GM10266 (cell line): ENCODE results near the gene PAN3.
A peak's percentile ranks its signal among the peaks of the same experiment; 100 is the strongest.
"Not testable (repeated sequence)": the region's sequence is repeated elsewhere in the genome, so short reads cannot be mapped to it uniquely, and the experiment has no call there.

Source experiments
- DNase-seq: peaks from one replicate; pipeline ENCODE4 v3.0.0; 2012; ENCODE audit errors: extremely low spot score
- TF ChIP-seq, protein P1 (sequence below): IDR thresholded peaks from 2 replicates; pipeline ENCODE4 v1.5.1; 2012; ENCODE audit warnings: mild to moderate bottlenecking, low read depth; ENCODE audit not compliant: control insufficient read depth, insufficient read depth; ENCODE audit errors: missing control alignments

PAN3 gene

DNA sequence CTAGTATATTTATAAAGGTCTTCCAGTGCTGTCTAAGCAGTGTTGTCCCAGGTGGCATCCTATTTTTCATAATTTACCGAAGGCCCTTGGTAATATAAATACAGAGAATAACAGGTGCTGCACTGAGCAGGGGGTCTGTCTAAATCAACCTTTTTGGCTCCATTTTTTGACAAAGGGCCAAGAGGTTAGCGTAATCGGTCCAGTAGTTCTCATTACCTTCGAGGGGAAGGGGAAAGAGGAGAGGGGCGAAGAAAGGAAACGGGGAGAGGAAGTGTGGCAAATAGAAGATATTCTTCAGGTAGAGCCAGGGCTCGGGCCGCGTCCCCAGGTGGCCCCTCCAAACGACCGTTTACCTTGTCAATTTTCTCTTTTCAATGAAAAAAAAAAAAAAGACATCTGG lies 749 bp upstream of the PAN3 start:
- DNase-seq = no peak
- TF ChIP-seq, protein P1, sequence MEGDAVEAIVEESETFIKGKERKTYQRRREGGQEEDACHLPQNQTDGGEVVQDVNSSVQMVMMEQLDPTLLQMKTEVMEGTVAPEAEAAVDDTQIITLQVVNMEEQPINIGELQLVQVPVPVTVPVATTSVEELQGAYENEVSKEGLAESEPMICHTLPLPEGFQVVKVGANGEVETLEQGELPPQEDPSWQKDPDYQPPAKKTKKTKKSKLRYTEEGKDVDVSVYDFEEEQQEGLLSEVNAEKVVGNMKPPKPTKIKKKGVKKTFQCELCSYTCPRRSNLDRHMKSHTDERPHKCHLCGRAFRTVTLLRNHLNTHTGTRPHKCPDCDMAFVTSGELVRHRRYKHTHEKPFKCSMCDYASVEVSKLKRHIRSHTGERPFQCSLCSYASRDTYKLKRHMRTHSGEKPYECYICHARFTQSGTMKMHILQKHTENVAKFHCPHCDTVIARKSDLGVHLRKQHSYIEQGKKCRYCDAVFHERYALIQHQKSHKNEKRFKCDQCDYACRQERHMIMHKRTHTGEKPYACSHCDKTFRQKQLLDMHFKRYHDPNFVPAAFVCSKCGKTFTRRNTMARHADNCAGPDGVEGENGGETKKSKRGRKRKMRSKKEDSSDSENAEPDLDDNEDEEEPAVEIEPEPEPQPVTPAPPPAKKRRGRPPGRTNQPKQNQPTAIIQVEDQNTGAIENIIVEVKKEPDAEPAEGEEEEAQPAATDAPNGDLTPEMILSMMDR = no peak

DNA sequence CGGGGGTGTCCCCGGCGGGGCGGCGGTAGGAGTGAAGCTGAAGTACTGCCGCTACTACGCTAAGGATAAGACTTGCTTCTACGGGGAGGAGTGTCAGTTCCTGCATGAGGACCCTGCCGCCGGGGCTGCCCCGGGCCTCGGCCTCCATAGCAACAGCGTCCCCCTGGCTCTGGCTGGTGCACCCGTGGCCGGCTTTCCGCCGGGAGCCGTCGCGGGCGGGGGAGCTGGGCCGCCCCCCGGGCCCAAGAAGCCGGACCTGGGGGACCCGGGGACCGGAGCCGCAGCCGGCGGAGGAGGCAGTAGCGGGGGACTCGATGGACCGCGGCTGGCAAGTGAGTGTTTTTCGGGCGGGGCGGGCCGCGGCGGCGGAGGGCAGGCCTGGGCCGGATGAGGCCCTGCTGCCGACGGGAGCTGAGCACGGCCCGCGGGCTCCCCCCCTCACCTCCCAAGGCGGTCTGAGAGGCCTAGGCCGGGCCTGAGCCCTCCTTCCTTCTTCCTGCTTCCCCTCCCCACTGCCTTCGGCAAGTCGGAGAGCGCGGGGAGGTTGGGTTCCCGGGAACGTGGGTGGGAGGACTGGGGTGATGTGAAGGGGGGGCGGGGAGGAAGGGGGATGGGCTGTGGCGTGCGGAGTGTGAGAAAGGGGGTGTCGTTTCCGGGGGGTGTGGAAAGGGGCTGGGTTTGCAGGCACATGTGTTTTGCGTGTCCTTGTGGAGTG lies 568 bp downstream of the PAN3 start:
- DNase-seq = peak; percentile 86
- TF ChIP-seq, protein P1 = no peak

- TF ChIP-seq, protein P1 = no peak
- no peak for DNase-seq
Measured at GRCh38 chr13:28140433-28141125, 2.2 kb downstream of the PAN3 start.

DNA sequence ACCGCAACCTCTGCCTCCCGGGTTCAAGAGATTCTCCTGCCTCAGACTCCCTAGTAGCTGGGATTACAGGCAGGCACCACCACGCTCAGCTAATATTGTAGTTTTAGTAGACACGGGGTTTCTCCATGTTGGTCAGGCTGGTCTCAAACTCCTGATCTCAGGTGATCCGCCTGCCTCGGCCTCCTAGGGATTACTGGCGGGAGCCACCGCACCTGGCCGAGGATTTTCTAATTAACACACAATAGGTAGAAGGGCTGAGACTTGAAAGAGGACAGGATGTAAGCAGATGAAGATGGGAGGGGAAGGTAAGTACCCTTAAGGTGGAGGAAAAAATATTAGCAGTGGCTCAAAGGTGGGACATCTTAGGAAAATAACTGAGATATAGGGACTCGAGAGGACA lies 3.2 kb downstream of the PAN3 start:
- DNase-seq = not testable (repeated sequence)

GRCh38 chr13:28145049-28145448 lies 6.7 kb downstream of the PAN3 start:
- no peak for DNase-seq

DNA sequence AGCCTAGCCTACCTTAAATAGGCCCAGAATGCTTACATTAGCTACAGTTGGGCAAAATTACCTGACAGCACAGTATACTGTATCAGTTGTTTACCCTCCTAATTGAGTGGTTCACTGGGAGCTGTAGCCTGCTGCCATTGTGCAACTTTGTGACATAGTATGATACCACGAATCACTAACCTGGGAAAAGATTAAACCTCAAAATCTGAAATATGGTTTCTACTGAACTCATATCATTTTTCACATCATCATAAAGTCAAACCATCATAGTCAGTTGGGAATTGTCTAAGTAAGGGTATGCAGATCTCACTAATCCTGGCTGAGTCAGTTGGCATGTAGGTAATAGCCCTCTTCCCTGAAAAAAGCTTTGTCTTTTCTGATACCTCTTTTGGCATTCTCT lies 9.2 kb downstream of the PAN3 start:
- DNase-seq = no peak
- TF ChIP-seq, protein P1 = no peak

More at GRCh38 chr13:28145049-28145448, 6.7 kb downstream of the PAN3 start:
- TF ChIP-seq, protein P1 = no peak

- TF ChIP-seq, protein P1 = no peak
- no peak for DNase-seq
Measured at GRCh38 chr13:28159057-28159456, 20.7 kb downstream of the PAN3 start.
